ENCODE data around the gene ARID1B.

GRCh38 chr6:157233156-157233555 is 456.0 kb downstream of the ARID1B start:
- no peak for TF ChIP-seq CTCF (IDR thresholded peaks at IDR 0.05)
- TF ChIP-seq POLR2A (IDR thresholded peaks at IDR 0.05), result no peak
